A549 (cell line): ENCODE data around the gene AQP6.

Experiments
- CTCF ChIP-seq: fragments of >200 bp; sonication (Bioruptor Twin); formaldehyde crosslinking; IDR thresholded peaks from 3 replicates; pipeline ENCODE4 v1.5.1; 2016
- E2F6 ChIP-seq: IDR thresholded peaks from 2 replicates; pipeline ENCODE4 v1.6.1; 2012; ENCODE audit warnings: low read depth, borderline replicate concordance
- GATA3 ChIP-seq: IDR thresholded peaks from 2 replicates; pipeline ENCODE4 v1.6.1; 2012; ENCODE audit warnings: borderline replicate concordance
- MAFK ChIP-seq: fragments of 450-650 bp; IDR thresholded peaks from 2 replicates; pipeline ENCODE4 v1.6.1; 2014; ENCODE audit not compliant: partially characterized antibody
- MYC ChIP-seq: IDR thresholded peaks from 2 replicates; pipeline ENCODE4 v1.6.1; 2012; ENCODE audit warnings: mild to moderate bottlenecking, inconsistent platforms, low read length, improper control_type of control experiment, borderline replicate concordance
- PBX3 ChIP-seq: IDR thresholded peaks from 2 replicates; pipeline ENCODE4 v1.6.1; 2012
- POLR2A ChIP-seq: IDR thresholded peaks from 2 replicates; pipeline ENCODE4 v1.6.1; 2012; ENCODE audit warnings: mild to moderate bottlenecking, low read length
- SMC3 ChIP-seq: fragments of >200 bp; sonication (Bioruptor Twin); formaldehyde crosslinking; IDR thresholded peaks from 3 replicates; pipeline ENCODE4 v1.6.1; 2018; ENCODE audit warnings: inconsistent platforms
- TP53 ChIP-seq: fragments of 250-450 bp; sonication (Bioruptor Pico); IDR thresholded peaks from 2 replicates; pipeline ENCODE4 v1.5.0; 2021; ENCODE audit warnings: mild to moderate bottlenecking, moderate library complexity

GRCh38 chr12:49982246-49983087, 9.7 kb downstream of the AQP6 start:
- TF ChIP-seq MAFK (no peak), GATA3 (no peak), TP53 (CRISPR knock-in tag) (no peak), SMC3 (no peak), PBX3 (no peak), MYC (no peak), POLR2A (no peak), E2F6 (no peak), CTCF (no peak)
